HG03025 (cell line): ENCODE data around the gene MYADM.

Experiments used
- ATAC-seq: cut with Tn5 transposase; IDR thresholded peaks from one replicate; pipeline ENCODE4 v1.9.1; 2021; ENCODE audit warnings: mild to moderate bottlenecking, moderate library complexity; ENCODE audit not compliant: unreplicated experiment, low FRiP score

Gene MYADM

DNA sequence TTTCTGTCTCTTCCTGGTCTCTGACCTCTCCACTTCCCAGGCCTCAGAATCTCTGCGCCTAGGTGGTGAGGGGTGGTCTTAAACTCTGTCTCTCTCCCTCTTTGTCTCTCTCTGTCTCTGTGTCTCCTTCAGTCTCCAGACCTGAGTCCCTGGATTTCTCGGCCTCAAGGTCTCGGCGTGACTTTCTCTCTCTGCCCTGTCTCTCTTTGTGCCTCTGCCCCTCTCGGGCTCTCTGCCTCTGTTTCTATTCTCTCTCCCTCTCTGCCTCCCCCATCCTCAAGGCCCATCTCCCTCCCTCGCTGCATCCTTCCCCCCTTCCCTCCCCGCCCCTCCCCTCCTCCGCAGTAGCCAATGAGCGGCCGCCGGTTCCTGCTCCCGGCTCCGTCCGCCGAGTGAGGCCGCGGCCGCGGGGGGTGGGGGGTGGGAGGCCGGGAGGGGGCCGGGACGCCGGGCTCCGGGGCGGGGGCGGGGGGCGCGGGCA is 41.3 kb downstream of the MYADM start, which contains the start of gene CACNG7:
TSS of gene CACNG7 (plus strand) at position 344 of the 481 bp plus-strand sequence. CDS start 3,554 bp downstream, outside the sequence.
- no peak for ATAC-seq

- no peak for ATAC-seq
These were observed 41.9 kb downstream of the MYADM start for GRCh38 chr19:53909471-53910169.

DNA sequence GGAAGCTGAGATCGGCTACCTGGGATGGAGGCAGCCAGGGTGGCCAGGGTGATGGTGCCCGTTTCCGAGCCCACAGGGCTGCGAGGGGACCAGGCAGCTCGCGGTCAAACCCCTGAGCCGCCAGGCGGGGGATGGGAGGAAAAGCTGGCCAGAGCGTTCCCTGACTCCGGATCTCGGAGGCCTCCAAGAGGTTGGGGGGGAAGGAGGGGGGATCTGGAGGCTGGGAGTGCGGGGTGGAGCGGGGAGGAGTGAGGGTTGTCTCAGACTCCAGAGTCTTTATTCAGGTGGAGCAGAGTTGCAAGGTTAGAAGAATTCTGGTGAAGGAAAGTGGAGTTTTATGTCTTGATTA is 42.5 kb downstream of the MYADM start:
- ATAC-seq: no peak

- ATAC-seq: no peak
These were observed 45.0 kb downstream of the MYADM start for GRCh38 chr19:53912653-53913052.

GRCh38 chr19:53915000-53915399 is 47.3 kb downstream of the MYADM start:
- no peak for ATAC-seq

DNA sequence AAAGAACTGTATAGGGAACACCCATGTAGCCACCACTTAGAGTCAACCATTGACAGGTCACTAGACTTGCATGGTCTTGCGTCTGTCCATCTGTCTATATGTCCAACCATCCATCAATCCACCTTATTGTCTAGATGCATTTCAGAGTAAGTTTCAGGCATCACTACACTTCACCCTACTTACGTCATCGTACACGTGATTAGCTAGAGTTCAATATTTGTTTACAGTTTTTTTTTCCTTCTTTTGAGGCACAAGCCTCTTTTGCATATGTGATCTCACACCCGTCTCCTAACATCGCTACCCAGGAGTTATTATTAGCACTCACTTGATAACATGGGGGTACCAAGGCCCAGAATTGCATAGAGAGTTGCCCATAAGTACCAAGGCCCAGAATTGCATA is 48.3 kb downstream of the MYADM start:
- no peak for ATAC-seq

GRCh38 chr19:53917356-53917755 is 49.7 kb downstream of the MYADM start:
- ATAC-seq: no peak
